Lung microvascular endothelial cell (primary cell): ENCODE measurements around the gene SLC39A13. TPM values are rescaled to one million over a fixed set of nuclear protein-coding genes. Genes with fewer than 3 reads are reported as not detected.
A peak's percentile ranks its signal among the peaks of the same experiment; 100 is the strongest.

Experiments
- DNase-seq, 2 donors: peaks; one replicate each; pipeline versions ENCODE4 v3.0.0 to v3.0.0-alpha.2; 2010; ENCODE audit warnings: low read depth in 2 of 2
- total RNA-seq: library from RNA; depleted of rRNA; stranded (reverse); fragments of >200 nt; gene quantifications from 2 replicates; pipeline ENCODE4 v1.2.1, GENCODE V29; 2014

SLC39A13 gene
- total RNA-seq, 1 donor from 2014 or later: 51.0 TPM

DNA sequence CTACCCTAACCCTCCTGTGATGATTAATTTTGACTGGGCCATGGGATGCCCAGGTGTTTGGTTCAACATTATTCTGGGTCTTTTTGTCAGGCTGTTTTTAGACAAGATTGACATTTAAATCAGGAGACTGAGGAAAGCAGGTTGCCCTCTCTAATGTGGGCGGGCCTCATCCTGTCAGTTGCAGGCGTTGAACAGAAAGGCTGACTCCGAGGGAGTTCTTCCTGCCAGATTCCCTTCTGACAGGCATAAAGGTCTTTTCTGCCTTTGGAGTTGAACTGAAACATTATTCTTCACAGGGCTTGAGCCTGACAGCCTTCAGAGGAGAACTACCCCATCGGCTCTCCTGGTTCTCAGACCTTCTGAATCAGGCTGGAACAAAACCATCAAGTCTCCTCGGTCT, 22.1 kb downstream of the SLC39A13 start:
- no peak for DNase-seq

GRCh38 chr11:47431356-47432083, 23.1 kb downstream of the SLC39A13 start:
- no peak for DNase-seq

DNA sequence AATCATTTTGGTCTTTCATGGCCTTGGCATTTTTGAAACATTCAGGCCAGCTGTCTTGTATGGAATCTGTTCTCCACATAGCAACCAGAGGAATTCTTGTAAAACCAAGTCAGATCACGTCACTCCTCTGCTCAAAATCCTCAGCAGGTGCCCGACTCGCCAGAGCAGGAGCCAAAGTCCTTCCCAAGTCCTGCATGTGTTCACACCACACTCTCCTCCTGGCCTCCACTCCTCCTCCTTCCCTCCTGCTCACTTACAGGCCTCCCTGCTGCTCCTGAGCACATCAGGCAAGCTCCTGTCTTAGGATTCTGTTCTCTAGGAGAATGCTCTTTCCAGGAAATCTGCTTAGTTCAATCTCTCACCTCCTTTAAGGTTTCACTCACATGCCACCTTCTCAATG, 24.8 kb downstream of the SLC39A13 start:
- DNase-seq: no peak

- peak in 1 of 2 donors; percentile 63 for DNase-seq
Measured at GRCh38 chr11:47434011-47434786, 25.8 kb downstream of the SLC39A13 start.

GRCh38 chr11:47435687-47436086, 27.3 kb downstream of the SLC39A13 start:
- DNase-seq: no peak

GRCh38 chr11:47436726-47437125, 28.3 kb downstream of the SLC39A13 start:
- DNase-seq: no peak

DNA sequence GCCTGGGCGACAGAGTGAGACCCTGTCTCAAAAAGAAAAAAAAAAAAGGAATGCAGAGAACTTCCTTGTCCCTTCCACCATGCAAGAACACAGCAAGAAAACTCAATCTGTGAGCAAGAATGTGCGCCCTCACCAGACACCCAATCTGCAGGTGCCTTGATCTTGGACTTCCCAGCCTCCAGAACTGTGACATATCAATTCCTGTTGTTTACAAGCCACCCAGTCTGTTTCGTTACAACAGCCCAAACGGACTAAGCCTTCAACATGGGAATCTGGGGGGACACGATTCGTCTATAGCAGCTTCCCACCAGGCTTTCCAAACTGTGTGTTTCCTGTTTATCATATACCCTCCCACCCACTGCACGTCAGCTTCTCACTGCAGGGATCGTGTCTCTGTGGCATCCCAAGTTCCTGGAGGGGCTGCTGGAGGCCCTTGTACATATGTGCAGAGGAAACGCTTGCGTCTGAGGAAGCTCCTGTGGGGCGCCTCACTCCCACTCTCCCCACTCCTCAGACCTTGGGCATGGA, 28.9 kb downstream of the SLC39A13 start:
- DNase-seq: no peak

DNA sequence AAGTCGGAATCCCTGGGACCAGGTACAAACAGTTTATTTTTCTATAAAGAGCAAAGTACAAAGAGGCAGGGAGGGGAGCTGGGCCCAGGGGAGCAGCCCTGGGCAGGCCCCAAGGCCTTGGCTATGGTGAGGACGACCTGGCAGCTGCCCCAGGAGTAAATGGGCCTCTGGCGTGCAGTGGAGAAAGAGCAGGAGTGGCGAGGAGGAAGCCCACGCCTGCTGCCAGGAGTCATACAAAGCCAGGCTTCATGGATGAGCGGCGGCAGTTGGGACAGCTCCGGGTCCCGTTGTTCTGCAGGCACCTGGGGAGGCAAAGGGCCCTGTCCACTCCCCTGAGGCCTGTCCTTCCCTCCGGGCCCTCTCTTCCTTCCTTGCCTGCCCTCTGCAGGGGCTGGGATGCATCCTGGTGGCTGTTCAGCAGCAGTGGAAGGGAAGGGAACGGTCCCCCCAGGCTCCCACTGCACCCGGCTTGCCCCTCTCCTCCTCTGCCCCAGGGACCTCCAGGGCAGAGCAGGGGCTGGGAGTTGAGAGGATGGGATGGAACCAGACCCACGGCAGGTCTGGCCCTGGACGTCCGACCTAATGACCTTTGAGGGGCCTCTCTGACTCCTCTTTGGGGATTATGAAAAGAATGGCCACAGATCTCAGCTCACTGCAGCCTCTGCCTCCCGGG, 29.5 kb downstream of the SLC39A13 start:
- DNase-seq: no peak

DNA sequence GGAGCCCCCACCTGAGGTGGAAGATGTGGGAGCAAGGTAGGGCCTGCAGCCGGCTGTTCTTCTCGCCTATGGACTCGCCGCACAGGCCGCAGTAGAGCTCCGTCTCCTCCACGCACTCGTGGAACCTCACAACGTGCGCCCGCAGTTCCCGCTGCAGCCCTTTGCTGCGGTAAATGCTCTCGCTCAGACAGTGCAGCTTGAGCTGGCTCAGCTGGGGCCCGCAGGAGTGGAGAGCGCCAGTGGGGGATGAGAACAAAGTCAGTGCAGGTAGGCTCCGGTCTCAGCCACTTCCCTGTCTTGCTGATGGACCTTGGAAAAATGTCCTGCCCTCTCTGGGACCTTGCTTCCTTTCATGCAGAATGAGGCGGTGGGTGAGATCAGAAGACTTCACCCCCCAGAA, 30.3 kb downstream of the SLC39A13 start:
- no peak for DNase-seq

DNA sequence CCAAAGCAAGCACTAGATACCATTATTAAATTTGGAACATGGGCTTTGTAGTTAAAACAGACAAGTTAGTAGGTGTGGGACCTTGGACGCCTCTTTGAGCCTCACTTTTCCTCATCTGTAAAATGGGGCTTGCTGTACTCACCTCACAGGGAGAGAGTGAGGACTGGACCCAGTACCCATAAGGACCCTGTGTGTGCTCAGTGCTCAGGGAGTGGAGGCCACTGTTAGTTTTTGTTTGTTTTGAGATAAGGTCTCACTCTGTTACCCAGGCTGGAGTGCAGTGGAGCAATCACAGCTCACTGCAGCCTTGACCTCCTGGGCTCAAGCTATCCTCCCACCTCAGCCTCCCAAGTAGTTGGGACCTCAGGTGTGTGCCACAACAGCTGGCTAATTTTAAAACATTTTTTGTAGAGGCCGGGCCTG, 31.7 kb downstream of the SLC39A13 start:
- DNase-seq: no peak

GRCh38 chr11:47441421-47441820, 33.0 kb downstream of the SLC39A13 start:
- no peak for DNase-seq

DNA sequence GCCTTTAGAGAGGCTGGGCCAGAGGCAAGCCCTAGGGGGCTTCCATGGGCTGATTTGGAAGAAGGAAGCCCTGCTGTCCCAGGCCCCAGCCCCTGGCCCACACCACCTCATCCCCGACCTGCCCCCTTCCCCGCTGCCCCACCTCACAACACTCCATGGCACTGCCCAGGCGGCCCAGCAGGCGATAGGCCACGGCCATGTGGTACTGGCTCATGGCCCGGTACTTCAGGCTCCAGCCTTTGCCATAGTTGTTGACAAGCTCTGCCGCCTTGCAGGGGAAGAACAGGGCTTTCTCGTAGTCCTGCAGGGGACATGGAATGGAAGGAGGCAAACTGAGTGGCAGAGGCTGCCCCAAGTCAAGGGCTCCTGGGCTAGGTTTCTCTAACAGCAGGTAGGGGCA, 34.1 kb downstream of the SLC39A13 start:
- DNase-seq: no peak

GRCh38 chr11:47443028-47443700, 34.8 kb downstream of the SLC39A13 start:
- DNase-seq: no peak

GRCh38 chr11:47443817-47444216, 35.4 kb downstream of the SLC39A13 start:
- no peak for DNase-seq

DNA sequence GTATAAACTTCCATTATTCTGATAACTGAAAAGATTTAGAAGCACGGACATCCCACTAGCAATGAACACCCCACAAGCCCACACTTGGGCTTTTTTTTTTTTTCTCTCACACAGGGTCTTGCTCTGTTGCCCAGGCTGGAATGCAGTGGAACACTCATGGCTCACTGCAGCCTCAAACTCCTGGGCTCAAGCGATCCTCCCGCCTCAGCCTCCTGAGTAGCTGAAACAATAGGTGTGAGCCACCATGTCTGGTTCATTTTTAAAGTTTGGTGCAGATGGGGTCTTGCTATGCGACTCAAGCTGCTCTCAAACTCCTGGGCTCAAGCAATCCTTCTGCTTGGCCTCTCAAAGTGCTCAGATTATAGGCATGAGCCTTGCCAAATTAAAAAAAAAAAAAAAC, 37.5 kb downstream of the SLC39A13 start:
- no peak for DNase-seq

DNA sequence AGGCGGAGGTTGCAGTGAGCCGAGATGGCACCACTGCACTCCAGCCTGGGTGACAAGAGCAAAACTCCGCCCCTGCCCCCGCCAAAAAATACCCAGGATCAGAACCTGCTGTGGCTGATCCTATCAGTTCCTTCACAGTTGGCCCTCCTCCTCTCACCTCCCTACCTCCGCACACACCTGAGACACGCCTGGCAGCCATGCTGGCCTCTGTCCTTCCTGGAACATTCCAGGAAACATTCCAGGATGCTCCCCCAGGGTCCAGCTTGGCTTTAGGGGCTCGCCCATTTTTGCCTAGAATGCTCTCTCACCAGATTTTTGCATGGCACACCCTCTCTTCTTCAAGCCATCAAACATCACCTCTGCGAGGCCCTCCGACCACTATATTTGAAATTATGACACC, 38.4 kb downstream of the SLC39A13 start:
- no peak for DNase-seq

- DNase-seq: no peak
Measured at GRCh38 chr11:47447906-47448305, 39.5 kb downstream of the SLC39A13 start.

DNA sequence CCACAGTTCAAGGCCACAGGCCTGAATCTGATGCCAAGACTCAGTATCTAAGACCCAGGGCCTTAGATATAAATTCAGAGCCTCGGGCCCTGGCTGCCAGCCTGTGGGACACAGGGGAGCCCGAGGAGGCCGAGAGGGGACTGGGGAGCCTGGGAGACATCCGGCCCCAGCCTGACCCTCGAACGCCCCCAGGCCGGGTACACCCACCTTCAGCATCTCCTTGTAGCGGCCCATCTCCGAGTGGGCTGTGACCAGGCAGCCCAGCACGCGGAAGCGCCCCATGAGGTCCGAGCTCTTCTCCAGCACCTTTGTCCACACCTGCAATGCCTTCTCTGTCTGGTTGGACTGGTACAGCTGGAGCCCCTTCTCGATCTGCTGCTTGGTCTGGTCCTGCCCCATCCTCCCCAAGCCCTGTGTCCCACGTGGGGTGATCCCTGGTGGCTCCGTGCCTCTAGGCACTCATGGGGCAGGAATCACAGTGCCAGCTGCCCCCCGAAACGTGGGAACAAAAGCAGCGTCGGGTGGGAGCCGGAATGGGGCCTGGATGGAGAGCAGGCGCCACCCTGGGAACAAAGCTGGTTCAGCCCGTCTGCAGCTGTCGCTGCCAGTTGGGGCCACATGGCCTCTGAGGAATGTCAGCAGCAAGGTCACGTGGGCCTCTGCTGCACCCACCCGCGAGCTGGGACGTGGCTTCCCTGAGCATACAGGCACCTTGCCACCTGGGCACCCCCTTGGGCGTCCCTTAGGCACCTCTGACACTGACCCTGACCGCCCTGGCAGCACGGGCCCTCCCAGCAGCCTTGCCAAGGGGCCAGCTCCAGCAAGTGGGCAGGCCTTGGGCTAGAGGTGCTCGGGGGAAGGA, 40.4 kb downstream of the SLC39A13 start, which contains the start of gene RAPSN:
TSS of gene RAPSN (minus strand) at position 571 of the 862 bp plus-strand sequence. CDS start at position 399, 172 bp downstream.
- DNase-seq: no peak

DNA sequence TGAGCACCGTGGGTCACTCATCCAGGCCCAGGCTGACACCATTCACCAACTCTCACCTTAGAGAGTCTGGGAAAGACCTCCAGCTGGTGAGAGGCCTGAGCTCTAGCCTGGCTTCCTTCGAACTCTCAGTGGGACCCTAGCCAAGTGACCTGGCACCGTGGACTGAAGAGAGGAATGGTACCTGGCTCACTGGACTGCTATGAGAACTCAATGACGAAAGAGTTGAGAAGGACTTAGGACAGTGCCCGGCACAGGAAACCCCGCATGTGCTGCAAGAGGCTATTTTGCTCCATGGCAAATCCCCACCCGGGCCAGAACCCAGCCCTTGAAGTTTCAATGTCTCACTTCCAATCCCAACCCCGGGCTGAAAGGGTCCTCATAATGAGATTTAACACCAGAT, 41.2 kb downstream of the SLC39A13 start:
- no peak for DNase-seq

- DNase-seq: no peak
Measured at GRCh38 chr11:47451436-47451835, 43.0 kb downstream of the SLC39A13 start.

DNA sequence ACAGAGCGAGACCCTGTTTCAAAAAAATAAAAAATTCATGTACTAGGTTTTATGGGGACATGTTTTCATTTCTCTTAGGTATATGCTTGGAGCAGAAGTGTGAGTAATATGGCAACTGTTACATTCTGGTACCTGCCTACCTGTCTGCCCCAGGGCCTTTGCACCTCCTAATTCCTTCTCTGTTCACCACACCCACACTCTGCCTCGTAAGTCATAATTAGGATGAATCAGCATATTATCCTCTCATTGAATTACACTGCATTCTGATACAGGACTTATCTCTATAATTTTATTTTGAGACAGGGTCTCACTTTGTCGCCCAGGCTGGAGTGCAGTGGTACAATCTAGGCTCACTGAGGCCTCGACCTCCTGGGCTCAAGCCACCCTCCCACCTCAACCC, 43.6 kb downstream of the SLC39A13 start:
- DNase-seq: no peak
